HG02870 (cell line): Measurements from ENCODE around the gene ANKRD44.

Experiments
- ATAC-seq: cut with Tn5 transposase; IDR thresholded peaks from one replicate; pipeline ENCODE4 v1.9.1; 2021; ENCODE audit warnings: mild to moderate bottlenecking, moderate library complexity; ENCODE audit not compliant: unreplicated experiment

The ANKRD44 gene

DNA sequence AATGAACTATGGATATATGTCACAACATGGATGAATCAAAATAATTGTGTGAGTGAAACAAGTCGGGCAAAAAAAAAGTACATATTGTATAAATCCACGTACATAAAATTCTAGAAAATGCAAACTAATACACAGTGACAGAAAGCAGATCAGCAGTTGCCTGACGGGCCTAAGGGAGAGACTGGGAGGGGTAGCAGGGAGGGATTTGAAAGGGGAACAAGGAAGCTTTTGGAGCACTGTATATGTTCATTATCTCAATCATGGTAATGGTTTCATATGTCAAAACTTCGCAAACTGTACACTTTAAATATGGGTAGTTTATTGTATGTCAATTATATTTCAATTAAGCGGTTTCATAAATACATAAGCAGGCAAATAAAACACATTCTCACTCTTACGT lies 153.8 kb downstream of the ANKRD44 start:
- ATAC-seq = no peak

- ATAC-seq = peak; percentile 66
Observed at GRCh38 chr2:197152451-197153228, 157.9 kb downstream of the ANKRD44 start.

- ATAC-seq = peak; percentile 41
Observed at GRCh38 chr2:197149546-197149945, 161.0 kb downstream of the ANKRD44 start.

- no peak for ATAC-seq
Observed at GRCh38 chr2:197148401-197148800, 162.2 kb downstream of the ANKRD44 start.

- ATAC-seq = no peak
Observed at GRCh38 chr2:197147942-197148341, 162.6 kb downstream of the ANKRD44 start.

DNA sequence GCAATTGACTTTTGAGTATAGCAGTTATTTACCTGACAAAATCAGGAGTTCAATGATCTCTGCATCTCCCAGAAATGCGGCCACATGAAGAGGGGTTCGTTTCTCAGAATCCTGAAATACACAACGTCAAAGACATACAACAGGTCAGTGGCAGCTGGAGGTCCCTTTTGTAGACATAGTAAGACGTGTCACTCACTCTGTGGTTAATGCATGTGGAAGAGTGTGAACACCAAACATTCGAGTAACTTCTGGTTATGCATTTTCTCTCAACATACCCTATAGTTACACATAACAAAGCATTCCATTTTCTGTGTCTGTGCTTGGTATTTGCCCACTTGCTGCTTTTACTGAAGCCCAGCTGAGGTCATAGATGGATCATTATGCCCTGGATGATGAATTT lies 163.6 kb downstream of the ANKRD44 start:
- no peak for ATAC-seq

DNA sequence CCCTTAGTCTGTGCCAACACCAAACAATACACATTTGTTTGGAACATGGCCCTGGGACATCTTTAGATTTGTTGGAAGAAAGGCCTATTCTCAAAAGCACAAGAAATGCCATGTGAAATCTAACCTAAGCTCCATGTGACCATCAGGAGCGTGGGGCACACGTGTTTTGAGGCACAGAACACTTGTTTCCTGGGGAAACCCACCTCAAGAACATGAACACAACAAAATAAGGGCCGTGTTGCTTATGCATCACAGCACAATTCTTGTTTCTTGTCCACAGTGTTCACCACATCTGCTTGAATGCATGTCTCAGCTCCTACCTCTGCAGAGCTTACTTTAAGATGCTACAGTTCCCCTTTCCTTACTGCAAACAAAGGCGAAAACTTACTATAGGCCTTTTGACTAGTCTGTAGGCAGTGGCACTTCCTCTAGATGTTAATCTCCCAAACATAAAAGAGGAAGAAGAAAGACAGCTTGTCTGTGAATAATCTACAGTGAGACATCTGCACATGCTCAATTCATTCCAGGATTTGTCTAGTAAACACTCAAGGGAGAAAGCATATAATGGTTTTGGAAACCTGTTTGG lies 165.0 kb downstream of the ANKRD44 start:
- ATAC-seq = peak; percentile 91

- ATAC-seq = no peak
Observed at GRCh38 chr2:197144183-197144582, 166.4 kb downstream of the ANKRD44 start.

GRCh38 chr2:197141702-197142473 lies 168.7 kb downstream of the ANKRD44 start:
- no peak for ATAC-seq

DNA sequence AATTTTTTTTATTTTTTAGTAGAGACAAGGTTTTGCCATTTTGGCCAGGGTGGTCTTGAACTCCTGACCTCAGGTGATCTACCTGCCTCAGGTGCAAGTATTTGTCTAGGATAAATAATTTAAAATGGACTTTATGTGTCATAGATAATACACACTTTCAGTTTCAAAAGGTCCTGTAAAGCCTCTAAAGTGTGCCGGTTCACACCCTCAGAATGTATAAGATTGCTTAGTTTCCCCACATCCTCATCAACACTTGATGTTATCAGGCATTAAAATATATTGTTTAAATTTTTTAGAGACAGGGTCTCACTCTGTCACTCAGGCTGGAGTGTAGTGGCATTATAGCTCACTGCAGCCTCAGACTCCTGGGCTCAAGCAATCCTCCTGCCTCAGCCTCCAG lies 170.5 kb downstream of the ANKRD44 start:
- no peak for ATAC-seq

DNA sequence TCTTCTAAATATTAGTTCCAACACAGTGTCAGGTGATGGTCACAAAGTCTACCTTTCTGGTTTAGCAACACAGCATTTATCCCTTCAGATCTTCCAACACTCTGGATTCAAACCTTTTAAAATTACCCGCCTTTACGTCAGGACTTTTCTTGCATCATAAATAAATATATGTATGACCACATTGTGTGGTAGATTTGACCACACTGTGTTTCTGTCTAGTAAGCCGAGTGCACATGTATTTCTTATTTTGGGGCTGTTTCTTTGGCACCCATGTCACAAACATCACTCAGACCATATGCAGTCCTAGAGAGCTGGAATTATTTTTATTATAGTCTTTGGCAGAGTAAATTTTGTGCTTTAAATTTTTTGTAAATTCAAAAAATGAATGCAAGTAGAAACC lies 172.1 kb downstream of the ANKRD44 start:
- ATAC-seq = no peak

GRCh38 chr2:197137826-197138477 lies 172.6 kb downstream of the ANKRD44 start:
- ATAC-seq = no peak

DNA sequence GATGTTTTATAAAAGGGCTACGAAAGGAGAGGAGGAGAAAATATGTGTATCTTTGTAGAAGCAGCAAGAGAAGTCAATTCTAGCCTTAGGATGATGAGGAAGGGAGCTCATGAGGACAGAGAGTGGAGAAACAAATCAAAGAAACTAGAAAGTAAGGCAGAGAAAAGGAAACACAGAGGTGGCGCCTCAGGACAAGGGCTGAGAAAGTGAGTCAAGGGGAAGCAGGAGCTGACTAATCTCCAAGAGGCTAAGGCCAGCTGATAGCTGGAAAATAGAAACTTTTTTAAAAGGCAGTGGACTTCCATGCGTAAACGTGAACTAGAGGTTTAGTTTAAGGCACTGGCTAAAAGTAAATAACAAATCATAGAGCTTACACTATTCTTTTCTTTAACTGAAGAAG lies 173.3 kb downstream of the ANKRD44 start:
- no peak for ATAC-seq

- ATAC-seq = no peak
Observed at GRCh38 chr2:197136452-197136851, 174.1 kb downstream of the ANKRD44 start.

- ATAC-seq = no peak
Observed at GRCh38 chr2:197135806-197136205, 174.8 kb downstream of the ANKRD44 start.

DNA sequence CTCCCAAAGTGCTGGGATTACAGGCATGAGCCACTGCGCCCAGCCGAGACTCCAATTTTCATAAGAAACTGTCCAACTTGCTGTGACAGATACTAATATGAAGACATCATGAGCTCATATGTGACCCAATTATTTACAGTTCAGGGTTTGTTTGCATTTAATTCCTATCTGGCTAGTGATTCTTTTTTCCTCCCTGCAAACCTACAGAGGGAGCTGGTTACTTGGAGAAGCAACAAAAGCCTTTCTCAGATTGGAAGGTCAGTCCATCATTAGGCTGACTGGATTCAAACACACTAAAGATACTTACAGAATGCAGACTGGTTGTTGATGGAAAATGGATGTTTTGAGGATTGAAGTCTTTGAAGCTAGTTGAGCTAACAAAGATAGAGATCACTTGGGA lies 176.4 kb downstream of the ANKRD44 start:
- ATAC-seq = no peak

DNA sequence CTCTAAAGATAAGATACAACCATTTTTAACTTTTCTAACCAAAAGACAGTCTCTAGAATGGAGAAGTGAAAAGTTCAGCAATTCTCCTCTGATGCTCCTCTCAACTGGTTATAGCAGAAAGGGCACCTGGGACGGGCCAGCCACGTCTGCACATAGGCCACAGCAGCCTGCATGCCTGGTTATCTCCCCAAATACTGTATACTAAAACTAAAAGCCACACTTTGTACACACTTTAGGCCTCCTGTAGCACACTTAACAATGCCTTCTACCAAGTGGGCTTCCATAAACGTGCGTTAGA lies 179.1 kb downstream of the ANKRD44 start:
- ATAC-seq = peak; percentile 76

DNA sequence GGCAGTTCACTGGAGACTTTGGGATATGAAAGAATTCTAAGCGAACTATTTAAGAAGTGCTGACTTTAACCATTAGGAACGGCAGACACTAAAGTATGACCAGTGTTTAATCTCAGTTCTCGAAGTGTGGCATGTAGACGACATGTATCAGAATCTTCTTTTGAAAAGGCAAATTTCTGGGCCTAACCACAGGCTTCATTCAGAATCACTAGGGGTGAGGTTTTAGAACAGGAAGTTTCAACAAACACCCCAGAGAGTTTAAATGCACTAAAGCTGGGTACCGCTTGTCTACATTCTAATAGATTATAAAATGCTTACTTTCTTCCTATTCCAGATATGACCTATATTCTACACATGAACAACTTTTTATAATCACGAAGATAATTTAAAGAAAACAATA lies 180.3 kb downstream of the ANKRD44 start:
- peak; percentile 79 for ATAC-seq

DNA sequence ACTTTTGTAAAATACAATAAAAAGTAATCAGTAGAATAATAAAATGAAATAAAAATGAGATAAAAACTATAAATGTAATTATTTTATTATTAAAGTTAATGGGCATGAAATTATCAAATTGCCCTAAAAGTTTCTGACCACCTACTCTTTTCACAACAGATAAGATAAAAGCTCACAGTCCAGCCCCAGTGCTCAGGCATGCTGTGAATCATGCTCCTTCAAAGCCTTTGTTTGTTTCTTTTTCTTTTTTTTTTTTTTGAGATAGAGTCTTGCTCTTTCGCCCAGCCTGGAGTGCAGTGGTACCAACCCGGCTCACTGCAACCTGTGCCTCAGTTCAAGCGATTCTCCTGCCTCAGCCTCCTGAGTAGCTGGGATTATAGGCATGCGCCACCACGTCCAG lies 181.7 kb downstream of the ANKRD44 start:
- no peak for ATAC-seq

GRCh38 chr2:197128126-197128525 lies 182.5 kb downstream of the ANKRD44 start:
- ATAC-seq = no peak

DNA sequence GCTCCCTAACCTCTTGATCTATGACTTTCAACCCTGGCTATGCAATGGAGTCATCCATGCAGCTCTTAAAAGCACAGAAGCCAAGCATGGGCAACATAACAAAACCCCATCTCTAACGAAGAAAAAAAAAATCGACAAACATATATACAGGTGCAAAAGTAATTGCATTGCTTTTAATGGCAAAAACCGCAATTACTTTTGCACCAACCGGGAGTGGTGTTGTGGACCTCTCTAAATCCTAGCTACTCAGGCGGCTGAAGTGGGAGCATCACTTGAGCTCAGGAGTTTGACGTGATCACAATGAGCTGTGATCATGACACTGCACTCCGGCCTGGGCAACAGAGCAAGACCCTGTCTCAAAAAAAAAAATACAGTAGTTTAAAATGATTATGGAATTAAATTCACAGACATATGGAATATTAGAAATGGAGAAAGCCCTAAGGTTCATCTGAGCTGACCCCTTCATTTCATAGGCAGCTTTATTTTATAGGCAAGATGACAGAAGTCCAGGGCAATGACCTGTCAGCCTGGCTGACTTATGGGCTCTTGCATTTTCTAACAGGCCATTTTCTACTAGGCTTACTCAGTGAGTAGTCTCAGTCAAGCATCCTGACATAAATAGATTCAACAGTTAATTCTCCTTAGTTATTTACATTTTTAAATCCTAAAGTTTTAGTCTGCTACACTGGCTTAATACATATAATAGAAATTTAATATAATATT lies 183.8 kb downstream of the ANKRD44 start:
- no peak for ATAC-seq
